HCT116 (cell line): Measurements from ENCODE around the gene SOX2. TPM values are rescaled to one million over a fixed set of nuclear protein-coding genes. Genes with fewer than 3 reads are reported as not detected.
A peak's percentile ranks its signal among the peaks of the same experiment; 100 is the strongest.

Experiments used
- ATAC-seq: fragments of 200-7000 bp; cut with Tn5 transposase; 2 replicates; pipeline ENCODE4 v1.9.1; 2020; ENCODE audit warnings: mild to moderate bottlenecking, moderate library complexity
- BruUV-seq: library from RNA; stranded (reverse); fragments of 400-500 nt; replicated peaks from 2 replicates; lab custom pipeline; 2021; lab: Mats Ljungman, UMichigan
- CTCF ChIA-PET: fragments of 300-600 bp; sonication (Branson Sonifier 250); formaldehyde crosslinking; loops from one replicate; lab custom pipeline; 2021; ENCODE audit warnings: antibody characterized with exemption; lab: Charles Lee
- POLR2A ChIA-PET: fragments of 300-600, 350-600 bp; sonication (Branson Sonifier 250); formaldehyde crosslinking; loops from one replicate; lab custom pipeline; 2021; ENCODE audit warnings: antibody characterized with exemption; lab: Charles Lee
- RAD21 ChIA-PET, 2 experiments: fragments of 300-600 bp; sonication (Branson Sonifier 250); formaldehyde crosslinking; loops; one replicate each; lab custom pipeline; 2023; ENCODE audit warnings: low total read pairs in 2 of 2; ENCODE audit not compliant: uncharacterized antibody in 2 of 2, unreplicated experiment in 2 of 2, low non-redundant PET in 1 of 2; lab: Charles Lee
- DNase-seq: peaks from one replicate; pipeline ENCODE4 v3.0.0-alpha.2; 2010; ENCODE audit warnings: low read depth, low spot score
- H2AFZ ChIP-seq: fragments of 200-600 bp; shearing (Covaris generic), sonication (generic); 2 replicates; pipeline ENCODE4 v1.6.1; 2017; ENCODE audit warnings: low read depth, mixed run types, mixed read lengths, antibody characterized with exemption, low read length; ENCODE audit not compliant: poor library complexity, severe bottlenecking
- H3K27ac ChIP-seq: 2 replicates; pipeline ENCODE4 v1.5.1; 2012; ENCODE audit warnings: low read depth, low read length
- H3K27me3 ChIP-seq: fragments of 200-600 bp; sonication (generic); 2 replicates; pipeline ENCODE4 v1.6.1; 2016; ENCODE audit warnings: mixed run types, low read length, mixed read lengths; ENCODE audit not compliant: insufficient read depth
- H3K36me3 ChIP-seq, 2 experiments: fragments of 200-500 bp in 1 of 2; fragments of 200-600 bp in 1 of 2; sonication (Bioruptor generic) in 1 of 2; sonication (generic) in 1 of 2; 2 replicates each; pipeline versions ENCODE4 v1.5.1 to v1.6.1; 2014 to 2016; ENCODE audit warnings: low read length in 2 of 2, inconsistent platforms in 1 of 2, mixed read lengths in 1 of 2, mixed run types in 1 of 2; ENCODE audit not compliant: insufficient read depth in 2 of 2, control insufficient read depth in 1 of 2
- H3K4me1 ChIP-seq, 2 experiments: fragments of 200-600 bp in 1 of 2; sonication (generic) in 1 of 2; 2 replicates each; pipeline versions ENCODE4 v1.5.1 to v1.6.1; 2012 to 2017; ENCODE audit warnings: low read length in 2 of 2, inconsistent platforms in 1 of 2, mild to moderate bottlenecking in 1 of 2, mixed read lengths in 1 of 2, mixed run types in 1 of 2, moderate library complexity in 1 of 2; ENCODE audit not compliant: insufficient read depth in 2 of 2, control insufficient read depth in 1 of 2
- H3K4me2 ChIP-seq: fragments of 200-600 bp; sonication (generic); 2 replicates; pipeline ENCODE4 v1.6.1; 2017; ENCODE audit warnings: mixed run types, low read length, mixed read lengths
- H3K4me3 ChIP-seq, 2 experiments: fragments of 200-600 bp in 1 of 2; sonication (generic) in 1 of 2; replicated peaks in 1 of 2; 2 replicates each; pipeline ENCODE4 v1.5.1; 2011 to 2016; ENCODE audit warnings: low read length in 2 of 2, control low read depth in 1 of 2, low read depth in 1 of 2, mild to moderate bottlenecking in 1 of 2, mixed read lengths in 1 of 2, mixed run types in 1 of 2
- H3K79me2 ChIP-seq: fragments of 200-600 bp; sonication (generic); 2 replicates; pipeline ENCODE4 v1.6.1; 2017; ENCODE audit warnings: mild to moderate bottlenecking, mixed run types, low read length, moderate library complexity, mixed read lengths; ENCODE audit not compliant: insufficient read depth
- H3K9ac ChIP-seq: fragments of 200-600 bp; sonication (generic); 2 replicates; pipeline ENCODE4 v1.6.1; 2016; ENCODE audit warnings: low read length, mixed read lengths
- H3K9me2 ChIP-seq: fragments of 200-600 bp; sonication (generic), shearing (Covaris generic); 2 replicates; pipeline ENCODE4 v1.6.1; 2017; ENCODE audit warnings: mixed run types, mild to moderate bottlenecking, moderate library complexity; ENCODE audit not compliant: insufficient read depth
- H3K9me3 ChIP-seq, 2 experiments: fragments of 200-500 bp in 1 of 2; fragments of 200-600 bp in 1 of 2; sonication (Bioruptor generic) in 1 of 2; sonication (generic) in 1 of 2; 2 replicates each; pipeline ENCODE4 v1.6.1; 2014 to 2017; ENCODE audit warnings: low read length in 2 of 2, mixed read lengths in 2 of 2, inconsistent platforms in 1 of 2, low read depth in 1 of 2, mild to moderate bottlenecking in 1 of 2, mixed run types in 1 of 2, moderate library complexity in 1 of 2; ENCODE audit not compliant: control insufficient read depth in 1 of 2, insufficient read depth in 1 of 2
- H4K20me1 ChIP-seq: fragments of 200-600 bp; sonication (generic), shearing (Covaris generic); 2 replicates; pipeline ENCODE4 v1.6.1; 2017; ENCODE audit warnings: mixed run types, mild to moderate bottlenecking, moderate library complexity; ENCODE audit not compliant: insufficient read depth
- CEBPB ChIP-seq: IDR thresholded peaks from 2 replicates; pipeline ENCODE4 v1.6.1; 2012; ENCODE audit warnings: low read depth
- EGR1 ChIP-seq: IDR thresholded peaks from 2 replicates; pipeline ENCODE4 v1.6.1; 2012; ENCODE audit warnings: low read depth
- ELF1 ChIP-seq: IDR thresholded peaks from 2 replicates; pipeline ENCODE4 v1.6.1; 2012; ENCODE audit warnings: low read depth, borderline replicate concordance
- FOSL1 ChIP-seq: IDR thresholded peaks from 2 replicates; pipeline ENCODE4 v1.6.1; 2012; ENCODE audit warnings: low read depth
- POLR2A ChIP-seq: IDR thresholded peaks from 2 replicates; pipeline ENCODE4 v1.7.0; 2011; ENCODE audit warnings: borderline replicate concordance; ENCODE audit not compliant: insufficient read depth, insufficient read length; ENCODE audit errors: extremely low read depth
- POLR2AphosphoS5 ChIP-seq: IDR thresholded peaks from 2 replicates; pipeline ENCODE4 v1.6.1; 2011; ENCODE audit warnings: mild to moderate bottlenecking, low read depth, low read length, moderate library complexity
- SIN3A ChIP-seq: IDR thresholded peaks from 2 replicates; pipeline ENCODE4 v1.6.1; 2012; ENCODE audit warnings: low read depth
- SP1 ChIP-seq: IDR thresholded peaks from 2 replicates; pipeline ENCODE4 v1.6.1; 2012; ENCODE audit warnings: low read depth
- ZFX ChIP-seq: fragments of 450-650 bp; IDR thresholded peaks from 2 replicates; pipeline ENCODE4 v1.6.1; 2017
- ZNF274 ChIP-seq: fragments of 200-500 bp; sonication (Bioruptor generic); IDR thresholded peaks from 2 replicates; pipeline ENCODE4 v1.6.1; 2014; ENCODE audit warnings: mild to moderate bottlenecking, low read depth, low read length, inconsistent platforms
- intact Hi-C: fragments of 100-400 bp; cut with micrococcal nuclease; formaldehyde crosslinking; loops from 2 replicates; pipeline ENCODE4 v1.10.0; 2022
- total RNA-seq: library from RNA; stranded (reverse); gene quantifications from one replicate; pipeline ENCODE4 v1.2.1, GENCODE V29; 2021; ENCODE audit not compliant: unreplicated experiment
- TF ChIP-seq, protein P1 (sequence below): IDR thresholded peaks from 2 replicates; pipeline ENCODE4 v1.6.1; 2012
- TF ChIP-seq, protein P2 (sequence below): IDR thresholded peaks from 2 replicates; pipeline ENCODE4 v1.6.1; 2011; ENCODE audit warnings: mild to moderate bottlenecking, low read length, moderate library complexity; ENCODE audit not compliant: insufficient replicate concordance; ENCODE audit errors: extremely low read depth
- TF ChIP-seq, protein P3 (sequence below): IDR thresholded peaks from 2 replicates; pipeline ENCODE4 v1.6.1; 2012; ENCODE audit warnings: low read depth
- TF ChIP-seq, protein P4 (sequence below): IDR thresholded peaks from 2 replicates; pipeline ENCODE4 v1.6.1; 2012

SOX2 gene
- total RNA-seq, 1 experiment from 2014 or later: 0.15 TPM

DNA sequence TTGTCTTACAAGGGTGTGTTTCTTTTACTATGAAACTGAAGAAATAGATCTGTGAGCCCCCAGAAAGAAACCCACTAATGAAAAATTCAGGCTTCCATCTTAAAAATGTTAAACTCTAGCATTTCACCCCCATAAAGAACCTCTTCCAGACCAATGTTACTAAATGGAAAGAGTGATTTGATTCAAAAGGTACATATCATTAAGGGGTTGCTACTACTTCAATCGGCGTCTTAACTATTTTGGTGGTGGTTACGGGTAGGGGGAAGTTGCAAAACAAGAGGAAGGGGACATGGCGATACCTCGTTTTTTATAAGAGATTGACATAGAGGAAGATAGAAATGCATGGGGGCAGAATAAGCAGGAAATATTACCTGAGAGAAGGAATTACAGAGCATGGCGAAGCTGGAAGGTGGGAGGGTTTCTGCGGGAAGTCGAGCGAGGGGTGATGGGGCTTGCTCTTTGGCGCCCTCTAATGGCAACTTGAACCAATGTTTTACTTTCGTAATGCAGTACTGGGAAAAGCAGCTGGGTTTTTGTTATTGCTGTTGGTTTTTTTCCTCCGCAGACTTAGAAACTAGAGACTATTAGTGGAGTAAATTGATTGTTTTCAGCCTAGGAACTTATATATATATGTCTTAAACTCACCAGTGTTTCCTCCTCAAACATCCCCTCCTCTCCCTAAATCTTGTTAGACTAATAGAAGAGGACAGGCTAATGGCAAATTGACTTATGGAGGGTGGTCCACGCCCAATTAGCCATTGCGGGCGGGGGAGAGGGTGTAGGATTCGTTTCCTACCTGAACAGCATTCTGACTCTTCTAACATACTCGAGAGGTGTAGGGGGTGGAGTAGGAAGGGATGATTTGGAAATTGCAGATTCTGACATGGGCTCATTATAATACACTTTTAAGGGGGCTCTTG is 11.3 kb upstream of the SOX2 start (continued):
- TF ChIP-seq, protein P1, sequence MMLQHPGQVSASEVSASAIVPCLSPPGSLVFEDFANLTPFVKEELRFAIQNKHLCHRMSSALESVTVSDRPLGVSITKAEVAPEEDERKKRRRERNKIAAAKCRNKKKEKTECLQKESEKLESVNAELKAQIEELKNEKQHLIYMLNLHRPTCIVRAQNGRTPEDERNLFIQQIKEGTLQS: no peak
- TF ChIP-seq, protein P2, sequence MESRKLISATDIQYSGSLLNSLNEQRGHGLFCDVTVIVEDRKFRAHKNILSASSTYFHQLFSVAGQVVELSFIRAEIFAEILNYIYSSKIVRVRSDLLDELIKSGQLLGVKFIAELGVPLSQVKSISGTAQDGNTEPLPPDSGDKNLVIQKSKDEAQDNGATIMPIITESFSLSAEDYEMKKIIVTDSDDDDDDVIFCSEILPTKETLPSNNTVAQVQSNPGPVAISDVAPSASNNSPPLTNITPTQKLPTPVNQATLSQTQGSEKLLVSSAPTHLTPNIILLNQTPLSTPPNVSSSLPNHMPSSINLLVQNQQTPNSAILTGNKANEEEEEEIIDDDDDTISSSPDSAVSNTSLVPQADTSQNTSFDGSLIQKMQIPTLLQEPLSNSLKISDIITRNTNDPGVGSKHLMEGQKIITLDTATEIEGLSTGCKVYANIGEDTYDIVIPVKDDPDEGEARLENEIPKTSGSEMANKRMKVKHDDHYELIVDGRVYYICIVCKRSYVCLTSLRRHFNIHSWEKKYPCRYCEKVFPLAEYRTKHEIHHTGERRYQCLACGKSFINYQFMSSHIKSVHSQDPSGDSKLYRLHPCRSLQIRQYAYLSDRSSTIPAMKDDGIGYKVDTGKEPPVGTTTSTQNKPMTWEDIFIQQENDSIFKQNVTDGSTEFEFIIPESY: no peak

DNA sequence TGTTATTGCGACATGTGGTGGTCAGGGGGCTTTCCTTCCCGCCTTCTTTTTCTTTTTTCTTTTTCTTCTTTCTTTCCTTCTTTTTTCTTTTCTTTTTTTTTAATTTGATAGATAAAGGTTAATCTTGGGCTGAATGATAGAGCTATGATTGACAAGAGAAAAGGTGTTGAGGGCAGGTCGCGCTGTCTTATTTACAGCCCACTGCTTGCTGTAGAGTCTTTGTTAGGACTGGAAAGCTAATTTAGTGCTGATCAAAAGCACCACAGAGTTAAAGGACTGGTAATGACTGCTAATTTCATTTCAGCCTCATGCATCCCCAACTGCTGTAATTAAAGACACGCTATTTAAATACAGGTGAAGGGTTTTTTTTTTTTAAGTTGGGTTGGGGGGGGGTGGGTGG is 10.6 kb upstream of the SOX2 start:
- Histone ChIP-seq H3K4me3 (peak overlapping the region in 1 of 2 experiments; percentile 51; a peak in 3 of 4 replicates), H3K9ac (no peak overlapping the region), H3K79me2 (no peaks in the 10 kb centered on the region), H4K20me1 (no peaks in the 10 kb centered on the region), H2AFZ (peak overlapping the region; percentile 97), H3K36me3 (no peaks in the 10 kb centered on the region), H3K27ac (no peak overlapping the region), H3K4me1 (peaks cover 0 to 9% of the 10 kb centered on the region in 2 experiments; a peak in 2 of 4 replicates), H3K27me3 (no peaks in the 10 kb centered on the region; the same call in 1 of the 2 replicates), H3K9me2 (no peaks in the 10 kb centered on the region), H3K9me3 (no peaks in the 10 kb centered on the region), H3K4me2 (peak overlapping the region; percentile 81)
- BruUV-seq: no TSS peak
- DNase-seq: no peak
- ChIA-PET CTCF (interaction anchor here (0.6 to 4.0 kb wide), 36 partner anchors 9 to 1069 kb away, joined by 3 to 32 read pairs (median 4); partner anchors contain the start of gene SOX2), RAD21 (interaction anchor here (0.6 to 0.8 kb wide), 2 partner anchors 123 to 462 kb away, joined by 3 to 8 read pairs; no protein-coding TSS in a partner anchor), POLR2A (interaction anchor here (0.6 to 1.0 kb wide), 2 partner anchors 137 to 559 kb away, joined by 3 read pairs; no protein-coding TSS in a partner anchor)
- ATAC-seq: no peak
- intact Hi-C loops: loop anchor here (2.0 to 10.0 kb wide), 4 partner anchors 489 to 1009 kb away; no protein-coding TSS in a partner anchor
- no peak for TF ChIP-seq CEBPB
- TF ChIP-seq, protein P2: no peak
- no peak for TF ChIP-seq EGR1
- TF ChIP-seq, protein P3, sequence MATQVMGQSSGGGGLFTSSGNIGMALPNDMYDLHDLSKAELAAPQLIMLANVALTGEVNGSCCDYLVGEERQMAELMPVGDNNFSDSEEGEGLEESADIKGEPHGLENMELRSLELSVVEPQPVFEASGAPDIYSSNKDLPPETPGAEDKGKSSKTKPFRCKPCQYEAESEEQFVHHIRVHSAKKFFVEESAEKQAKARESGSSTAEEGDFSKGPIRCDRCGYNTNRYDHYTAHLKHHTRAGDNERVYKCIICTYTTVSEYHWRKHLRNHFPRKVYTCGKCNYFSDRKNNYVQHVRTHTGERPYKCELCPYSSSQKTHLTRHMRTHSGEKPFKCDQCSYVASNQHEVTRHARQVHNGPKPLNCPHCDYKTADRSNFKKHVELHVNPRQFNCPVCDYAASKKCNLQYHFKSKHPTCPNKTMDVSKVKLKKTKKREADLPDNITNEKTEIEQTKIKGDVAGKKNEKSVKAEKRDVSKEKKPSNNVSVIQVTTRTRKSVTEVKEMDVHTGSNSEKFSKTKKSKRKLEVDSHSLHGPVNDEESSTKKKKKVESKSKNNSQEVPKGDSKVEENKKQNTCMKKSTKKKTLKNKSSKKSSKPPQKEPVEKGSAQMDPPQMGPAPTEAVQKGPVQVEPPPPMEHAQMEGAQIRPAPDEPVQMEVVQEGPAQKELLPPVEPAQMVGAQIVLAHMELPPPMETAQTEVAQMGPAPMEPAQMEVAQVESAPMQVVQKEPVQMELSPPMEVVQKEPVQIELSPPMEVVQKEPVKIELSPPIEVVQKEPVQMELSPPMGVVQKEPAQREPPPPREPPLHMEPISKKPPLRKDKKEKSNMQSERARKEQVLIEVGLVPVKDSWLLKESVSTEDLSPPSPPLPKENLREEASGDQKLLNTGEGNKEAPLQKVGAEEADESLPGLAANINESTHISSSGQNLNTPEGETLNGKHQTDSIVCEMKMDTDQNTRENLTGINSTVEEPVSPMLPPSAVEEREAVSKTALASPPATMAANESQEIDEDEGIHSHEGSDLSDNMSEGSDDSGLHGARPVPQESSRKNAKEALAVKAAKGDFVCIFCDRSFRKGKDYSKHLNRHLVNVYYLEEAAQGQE: no peak
- no peak for TF ChIP-seq POLR2A
- TF ChIP-seq SIN3A: no peak
- TF ChIP-seq, protein P4, sequence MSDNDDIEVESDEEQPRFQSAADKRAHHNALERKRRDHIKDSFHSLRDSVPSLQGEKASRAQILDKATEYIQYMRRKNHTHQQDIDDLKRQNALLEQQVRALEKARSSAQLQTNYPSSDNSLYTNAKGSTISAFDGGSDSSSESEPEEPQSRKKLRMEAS: no peak
- no peak for TF ChIP-seq ZNF274
- no peak for TF ChIP-seq POLR2AphosphoS5
- no peak for TF ChIP-seq SP1
- TF ChIP-seq FOSL1: no peak
- TF ChIP-seq ELF1: no peak
- TF ChIP-seq, protein P1: no peak
- TF ChIP-seq ZFX: no peak
